Lower leg skin (tissue), 4 donors: ENCODE measurements around the gene CYREN. TPM values are rescaled to one million over a fixed set of nuclear protein-coding genes. Genes with fewer than 3 reads are reported as not detected.

Source experiments
- DNase-seq, 2 donors: peaks; one replicate each; pipeline ENCODE4 v3.0.0-alpha.2; 2019; ENCODE audit warnings: low spot score in 2 of 2
- H3K4me3 ChIP-seq: fragments of 200-600 bp; sonication (generic); 2 replicates; pipeline ENCODE4 v1.5.1; 2017; ENCODE audit warnings: mild to moderate bottlenecking, low read depth; ENCODE audit not compliant: poor library complexity, severe bottlenecking
- POLR2A ChIP-seq, 2 donors: fragments of 450-650 bp; IDR thresholded peaks; one replicate each; pipeline ENCODE4 v1.6.1; 2016 to 2017; ENCODE audit warnings: antibody characterized with exemption in 2 of 2, mild to moderate bottlenecking in 1 of 2, moderate library complexity in 1 of 2
- WGBS, 2 donors: methylation state at CpG; one replicate each; pipeline ENCODE4 v1.1.5; 2018; 5-methylcytosine and 5-hydroxymethylcytosine counted together
- intact Hi-C: fragments of 100-400 bp; cut with DNase I; formaldehyde crosslinking; loops from one replicate; pipeline ENCODE4 v1.15.0; 2023; ENCODE audit warnings: low total_unique reads
- total RNA-seq, 4 donors: library from RNA; depleted of rRNA; stranded (reverse); fragments of >200 nt; gene quantifications; one replicate each; pipeline ENCODE4 v1.1.0, GENCODE V29; 2016
- TF ChIP-seq, protein P1 (sequence below), 3 donors: fragments of 450-650 bp; IDR thresholded peaks; one replicate each; pipeline ENCODE4 v1.5.1; 2016; ENCODE audit warnings: antibody characterized with exemption in 3 of 3, mild to moderate bottlenecking in 3 of 3, moderate library complexity in 2 of 3

The CYREN gene
- total RNA-seq, 4 donors from 2014 or later, result 26.1 to 42.2 (median 30.5) TPM

DNA sequence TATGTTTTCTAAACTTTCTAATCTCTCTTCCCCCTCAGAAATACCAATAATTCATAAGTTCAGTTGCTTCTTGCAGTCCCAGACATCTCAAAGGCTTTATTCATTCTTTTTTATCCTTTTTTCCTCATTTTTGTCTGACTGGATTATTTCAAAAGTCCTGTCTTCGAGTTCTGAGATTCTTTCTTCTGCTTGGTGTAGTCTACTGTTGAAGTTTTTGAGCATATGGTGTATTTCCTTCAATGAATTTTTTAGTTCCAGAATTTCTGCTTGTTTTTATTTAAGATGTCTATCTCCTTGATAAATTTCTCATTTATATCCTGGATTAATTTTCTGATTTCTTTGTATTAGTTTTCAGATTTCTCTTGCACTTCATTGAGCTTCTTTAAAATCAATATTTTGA is 14.2 kb downstream of the CYREN start:
- intact Hi-C loops, result no loop called here
- no peak for DNase-seq
- no peak for TF ChIP-seq POLR2A (IDR thresholded peaks at IDR 0.05)
- TF ChIP-seq, protein P1, sequence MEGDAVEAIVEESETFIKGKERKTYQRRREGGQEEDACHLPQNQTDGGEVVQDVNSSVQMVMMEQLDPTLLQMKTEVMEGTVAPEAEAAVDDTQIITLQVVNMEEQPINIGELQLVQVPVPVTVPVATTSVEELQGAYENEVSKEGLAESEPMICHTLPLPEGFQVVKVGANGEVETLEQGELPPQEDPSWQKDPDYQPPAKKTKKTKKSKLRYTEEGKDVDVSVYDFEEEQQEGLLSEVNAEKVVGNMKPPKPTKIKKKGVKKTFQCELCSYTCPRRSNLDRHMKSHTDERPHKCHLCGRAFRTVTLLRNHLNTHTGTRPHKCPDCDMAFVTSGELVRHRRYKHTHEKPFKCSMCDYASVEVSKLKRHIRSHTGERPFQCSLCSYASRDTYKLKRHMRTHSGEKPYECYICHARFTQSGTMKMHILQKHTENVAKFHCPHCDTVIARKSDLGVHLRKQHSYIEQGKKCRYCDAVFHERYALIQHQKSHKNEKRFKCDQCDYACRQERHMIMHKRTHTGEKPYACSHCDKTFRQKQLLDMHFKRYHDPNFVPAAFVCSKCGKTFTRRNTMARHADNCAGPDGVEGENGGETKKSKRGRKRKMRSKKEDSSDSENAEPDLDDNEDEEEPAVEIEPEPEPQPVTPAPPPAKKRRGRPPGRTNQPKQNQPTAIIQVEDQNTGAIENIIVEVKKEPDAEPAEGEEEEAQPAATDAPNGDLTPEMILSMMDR (IDR thresholded peaks at IDR 0.05), result no peak
- H3K4me3 ChIP-seq, result no peak overlapping the region
- 88 to 89% methylated on average over 1 of the region's 1 CpG for WGBS, 2 donors

DNA sequence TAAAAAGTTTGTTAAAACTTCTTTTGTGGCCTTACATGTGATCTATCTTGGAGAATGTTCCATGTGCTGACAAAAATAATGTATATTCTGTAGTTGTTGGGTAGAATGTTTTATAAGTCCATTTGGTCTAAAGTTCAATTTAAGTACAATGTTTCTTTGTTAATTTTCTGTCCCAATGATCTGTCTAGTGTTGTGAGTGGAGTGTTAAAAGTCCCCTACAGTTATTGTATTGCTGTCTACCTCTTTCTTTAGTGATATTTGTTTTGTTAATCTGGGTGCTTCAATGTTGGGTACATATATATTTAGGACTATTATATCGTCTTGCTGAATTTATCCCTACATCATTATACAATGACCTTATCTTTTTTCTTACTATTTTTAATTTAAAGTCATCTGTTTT is 15.8 kb downstream of the CYREN start:
- TF ChIP-seq, protein P1 (IDR thresholded peaks at IDR 0.05), result no peak
- no peak for TF ChIP-seq POLR2A (IDR thresholded peaks at IDR 0.05)
- 94 to 100% methylated on average over 1 of the region's 1 CpG for WGBS, 2 donors
- intact Hi-C loops, result no loop called here
- H3K4me3 ChIP-seq, result no peak overlapping the region
- no peak for DNase-seq

DNA sequence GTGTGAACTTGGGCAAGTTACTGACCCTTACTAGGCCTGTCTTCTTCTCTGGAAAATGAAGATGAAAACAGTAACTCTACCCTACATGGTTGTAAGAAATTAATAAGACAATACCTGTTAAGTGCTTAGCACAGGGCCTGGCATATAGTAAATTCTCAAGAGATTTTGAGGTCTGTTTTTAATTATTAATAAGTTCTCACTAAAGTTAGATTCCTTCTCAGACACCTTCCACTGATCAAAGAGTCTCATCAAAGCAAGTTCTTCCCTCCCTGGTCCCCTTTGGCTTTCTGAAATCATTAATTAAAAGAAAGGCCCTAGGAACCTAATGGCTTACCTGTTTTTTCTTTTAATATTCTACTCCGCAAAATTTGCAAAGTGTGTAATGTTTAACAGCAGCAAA is 18.1 kb downstream of the CYREN start:
- no peak overlapping the region for H3K4me3 ChIP-seq
- TF ChIP-seq, protein P1 (IDR thresholded peaks at IDR 0.05), result no peak
- TF ChIP-seq POLR2A (IDR thresholded peaks at IDR 0.05), result no peak
- DNase-seq, result no peak
- intact Hi-C loops, result no loop called here
- 97 to 100% methylated on average over 1 of the region's 1 CpG for WGBS, 2 donors

DNA sequence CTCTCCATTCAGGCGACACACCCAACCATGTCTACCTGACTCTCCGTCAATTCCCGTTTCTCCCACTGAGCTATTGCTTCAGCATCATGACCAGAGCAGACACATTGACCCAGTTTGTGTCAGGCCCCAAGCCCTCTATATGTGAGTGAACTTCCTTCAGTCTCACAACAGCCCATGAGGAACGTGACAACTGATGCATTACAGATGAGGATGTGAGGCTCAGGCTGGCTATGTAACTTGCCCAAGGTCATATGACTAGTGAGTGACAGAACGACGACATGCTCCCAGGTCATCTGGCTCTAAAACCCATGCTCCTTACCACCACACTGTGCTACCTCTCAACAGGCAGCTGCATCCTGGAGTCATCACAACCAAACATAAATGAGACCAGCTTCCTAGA is 19.0 kb downstream of the CYREN start:
- TF ChIP-seq POLR2A (IDR thresholded peaks at IDR 0.05), result no peak
- TF ChIP-seq, protein P1 (IDR thresholded peaks at IDR 0.05), result no peak
- intact Hi-C loops, result no loop called here
- 67 to 82% methylated on average over 6 of the region's 6 CpGs for WGBS, 2 donors
- H3K4me3 ChIP-seq, result no peak overlapping the region
- no peak for DNase-seq

DNA sequence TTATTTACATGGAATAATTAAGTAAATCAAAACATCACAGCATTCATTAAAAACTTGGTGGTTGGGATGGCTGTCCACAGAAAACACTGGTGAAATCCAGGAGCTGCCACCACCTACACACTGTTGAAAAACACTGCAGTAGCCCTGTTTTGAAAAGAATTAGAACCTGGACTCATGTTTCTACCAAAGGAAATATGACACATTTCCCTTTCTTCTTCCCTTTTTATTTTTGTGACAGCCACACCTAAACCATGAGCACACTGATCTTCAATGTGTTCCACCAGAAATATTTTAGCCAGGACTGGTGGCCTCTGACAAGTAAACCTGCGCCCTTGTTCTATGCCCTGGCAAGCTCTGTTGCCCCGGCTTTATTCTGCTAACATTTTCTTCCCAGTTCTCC is 19.4 kb downstream of the CYREN start:
- intact Hi-C loops, result no loop called here
- H3K4me3 ChIP-seq, result no peak overlapping the region
- no peak for DNase-seq
- TF ChIP-seq, protein P1 (IDR thresholded peaks at IDR 0.05), result no peak
- TF ChIP-seq POLR2A (IDR thresholded peaks at IDR 0.05), result no peak
- 83 to 97% methylated on average over 2 of the region's 2 CpGs for WGBS, 2 donors

DNA sequence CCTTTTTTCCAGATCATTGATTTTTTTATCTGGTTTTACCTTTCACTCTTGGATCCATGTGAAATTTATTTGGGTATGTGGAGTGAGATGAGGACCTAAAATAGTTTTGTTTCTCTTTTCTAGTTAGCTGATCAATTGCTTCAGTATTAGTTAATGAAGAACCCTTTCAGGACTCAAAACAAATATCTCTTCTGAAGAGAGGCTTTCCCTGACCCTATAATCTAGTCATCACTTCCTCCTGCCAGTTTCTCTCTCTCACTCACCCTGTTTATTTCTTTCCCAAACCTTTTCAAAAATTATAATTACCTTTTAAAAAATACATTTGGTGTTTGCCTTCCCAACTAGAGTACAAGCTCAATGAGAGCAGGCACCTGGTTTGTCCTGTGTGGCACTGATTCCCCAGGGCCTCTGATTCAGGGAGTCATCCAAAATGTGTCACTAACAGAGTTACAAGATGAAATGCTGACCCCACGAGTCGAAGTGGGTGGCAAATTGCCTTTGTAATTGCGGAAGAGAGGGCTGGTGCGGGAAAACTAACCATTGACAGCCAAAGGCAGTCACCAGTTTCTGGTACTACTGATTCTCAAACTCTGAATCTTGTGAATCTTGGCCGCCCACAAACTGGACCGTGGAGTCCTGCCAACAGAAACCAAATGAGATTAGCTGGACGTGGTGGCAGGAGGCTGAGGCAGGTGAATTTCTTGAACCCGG is 20.3 kb downstream of the CYREN start:
- DNase-seq, result no peak
- no peak overlapping the region for H3K4me3 ChIP-seq
- intact Hi-C loops, result no loop called here
- no peak for TF ChIP-seq POLR2A (IDR thresholded peaks at IDR 0.05)
- TF ChIP-seq, protein P1 (IDR thresholded peaks at IDR 0.05), result no peak
- WGBS, 2 donors, result 62 to 69% methylated on average over 8 of the region's 8 CpGs
